Panc1 (cell line): Measurements from ENCODE around the gene CFAP97D1. TPM values are rescaled to one million over a fixed set of nuclear protein-coding genes. Genes with fewer than 3 reads are reported as not detected.

Source experiments
- ATAC-seq: fragments of 200-7000 bp; cut with Tn5 transposase; 2 replicates; pipeline ENCODE4 v1.9.1; 2020; ENCODE audit warnings: mild to moderate bottlenecking, moderate library complexity
- BruUV-seq: library from RNA; stranded (reverse); fragments of 400-500 nt; replicated peaks from 2 replicates; lab custom pipeline; 2021; lab: Mats Ljungman, UMichigan
- CTCF ChIA-PET: fragments of 300-600 bp; sonication (Branson Sonifier 250); formaldehyde crosslinking; loops from one replicate; lab custom pipeline; 2022; ENCODE audit warnings: antibody characterized with exemption; lab: Charles Lee
- POLR2A ChIA-PET: fragments of 300-600 bp; sonication (Branson Sonifier 250); formaldehyde crosslinking; loops from one replicate; lab custom pipeline; 2022; ENCODE audit warnings: antibody characterized with exemption; lab: Charles Lee
- DNase-seq: peaks from one replicate; pipeline ENCODE4 v3.0.0-alpha.2; 2010; ENCODE audit warnings: low read depth, low spot score
- H3K27ac ChIP-seq: 2 replicates; pipeline ENCODE4 v1.5.1; 2011; ENCODE audit warnings: mild to moderate bottlenecking, low read length, inconsistent platforms
- H3K27me3 ChIP-seq: fragments of 200-500 bp; sonication (Bioruptor generic); 2 replicates; pipeline ENCODE4 v1.6.0; 2014; ENCODE audit warnings: low read length, inconsistent platforms; ENCODE audit not compliant: control insufficient read depth, insufficient read depth
- H3K36me3 ChIP-seq: fragments of 200-500 bp; sonication (Bioruptor generic); 2 replicates; pipeline ENCODE4 v1.5.1; 2014; ENCODE audit warnings: inconsistent platforms, mild to moderate bottlenecking, low read length, moderate library complexity; ENCODE audit not compliant: control insufficient read depth, insufficient read depth
- H3K4me1 ChIP-seq: 2 replicates; pipeline ENCODE4 v1.5.1; 2011; ENCODE audit warnings: inconsistent platforms, mild to moderate bottlenecking, low read length, moderate library complexity; ENCODE audit not compliant: control insufficient read depth, insufficient read depth
- H3K4me3 ChIP-seq, 2 experiments: 2 replicates each; pipeline ENCODE4 v1.5.1; 2011 to 2012; ENCODE audit warnings: low read depth in 2 of 2, low read length in 2 of 2, mild to moderate bottlenecking in 2 of 2, inconsistent platforms in 1 of 2, moderate library complexity in 1 of 2
- H3K9me3 ChIP-seq: fragments of 200-500 bp; sonication (Bioruptor generic); 2 replicates; pipeline ENCODE4 v1.5.1; 2014; ENCODE audit warnings: low read depth, mild to moderate bottlenecking, inconsistent platforms, low read length, moderate library complexity; ENCODE audit not compliant: control insufficient read depth, insufficient read depth
- CTCF ChIP-seq: fragments of 450-650 bp; IDR thresholded peaks from 2 replicates; pipeline ENCODE4 v1.5.1; 2017; ENCODE audit warnings: mild to moderate bottlenecking
- POLR2AphosphoS5 ChIP-seq: IDR thresholded peaks from 2 replicates; pipeline ENCODE4 v1.6.1; 2012; ENCODE audit warnings: mild to moderate bottlenecking, low read depth, low read length, moderate library complexity
- REST ChIP-seq, 2 experiments: IDR thresholded peaks; 2 replicates each; pipeline ENCODE4 v1.6.1; 2011 to 2012; ENCODE audit warnings: low read depth in 2 of 2, control low read depth in 1 of 2, low read length in 1 of 2, mild to moderate bottlenecking in 1 of 2, moderate library complexity in 1 of 2; ENCODE audit not compliant: insufficient read depth in 1 of 2
- SIN3A ChIP-seq: IDR thresholded peaks from 2 replicates; pipeline ENCODE4 v1.6.1; 2012; ENCODE audit warnings: low read depth, mild to moderate bottlenecking, low read length, moderate library complexity, borderline replicate concordance; ENCODE audit not compliant: insufficient read depth
- TCF7L2 ChIP-seq: IDR thresholded peaks from 2 replicates; pipeline ENCODE4 v1.6.1; 2011; ENCODE audit warnings: mild to moderate bottlenecking, low read depth, low read length, inconsistent platforms
- in situ Hi-C: cut with HindIII; loops from 2 replicates; pipeline ENCODE4 v1.10.0; 2016; ENCODE audit warnings: low sequenced_read_pairs, low pct_unique_long_range_greater_than_20kb
- intact Hi-C: fragments of 100-400 bp; cut with micrococcal nuclease; formaldehyde crosslinking; loops from one replicate; pipeline ENCODE4 v1.10.0; 2022; ENCODE audit not compliant: unreplicated experiment
- total RNA-seq: library from RNA; stranded (reverse); gene quantifications from one replicate; pipeline ENCODE4 v1.2.1, GENCODE V29; 2021; ENCODE audit not compliant: unreplicated experiment

Gene CFAP97D1
- total RNA-seq, 1 experiment from 2014 or later = not detected

- no peak overlapping the region for H3K4me3 ChIP-seq
- DNase-seq (no peak), ATAC-seq (no peak)
- no peaks in the 10 kb centered on the region for H3K4me1 ChIP-seq
- CTCF ChIA-PET = no interaction called here
- H3K27me3 ChIP-seq = no peaks in the 10 kb centered on the region
- TF ChIP-seq TCF7L2 = no peak
- no peak for TF ChIP-seq REST (IDR thresholded peaks at IDR 0.05; ENCODE audit: insufficient read depth in 1 of 2, low read depth in 2 of 2, low read length in 1 of 2)
- no peak for TF ChIP-seq CTCF
- no peak for TF ChIP-seq SIN3A
- no peak for TF ChIP-seq POLR2AphosphoS5
- intact Hi-C loops (no loop called here), in situ Hi-C loops (no loop called here)
- BruUV-seq = no TSS peak
- H3K27ac ChIP-seq = no peak overlapping the region
- H3K9me3 ChIP-seq = no peaks in the 10 kb centered on the region
- POLR2A ChIA-PET = interaction anchor here (0.7 kb wide), 1 partner anchor 152 kb away, joined by 3 read pairs; no protein-coding TSS in a partner anchor
- H3K36me3 ChIP-seq = no peaks in the 10 kb centered on the region
Observed at GRCh38 chr17:43812396-43813265, 32.4 kb downstream of the CFAP97D1 start.

- H3K4me3 ChIP-seq = no peak overlapping the region
- TF ChIP-seq CTCF (no peak), POLR2AphosphoS5 (no peak), SIN3A (no peak), REST (IDR thresholded peaks at IDR 0.05; ENCODE audit: insufficient read depth in 1 of 2, low read depth in 2 of 2, low read length in 1 of 2) (no peak), TCF7L2 (no peak)
- H3K36me3 ChIP-seq = no peaks in the 10 kb centered on the region
- H3K27me3 ChIP-seq = no peaks in the 10 kb centered on the region
- in situ Hi-C loops (no loop called here), intact Hi-C loops (no loop called here)
- H3K27ac ChIP-seq = no peak overlapping the region
- DNase-seq (no peak), ATAC-seq (no peak)
- ChIA-PET CTCF (no interaction called here), POLR2A (no interaction called here)
- H3K9me3 ChIP-seq = no peaks in the 10 kb centered on the region
- H3K4me1 ChIP-seq = no peaks in the 10 kb centered on the region
- no TSS peak for BruUV-seq
Observed at GRCh38 chr17:43813386-43813785, 33.2 kb downstream of the CFAP97D1 start.
